IMR-90 (cell line): ENCODE data around the gene PRKCA. TPM values are rescaled to one million over a fixed set of nuclear protein-coding genes. Genes with fewer than 3 reads are reported as not detected.
A peak's percentile ranks its signal among the peaks of the same experiment; 100 is the strongest.

ENCODE experiments used
- ATAC-seq: fragments of 200-7000 bp; cut with Tn5 transposase; 2 replicates; pipeline ENCODE4 v1.9.1; 2020; ENCODE audit warnings: low read depth, mild to moderate bottlenecking, moderate library complexity
- BruUV-seq: library from RNA; stranded (reverse); fragments of 400-500 nt; replicated peaks from 2 replicates; lab custom pipeline; 2021; lab: Mats Ljungman, UMichigan
- CTCF ChIA-PET: fragments of 300-600 bp; formaldehyde crosslinking; extraction: SDS; loops from one replicate; lab custom pipeline; 2021; ENCODE audit warnings: antibody characterized with exemption; lab: Yijun Ruan, JAX
- POLR2A ChIA-PET: fragments of 300-600 bp; sonication (Branson Sonifier 250); formaldehyde crosslinking; loops from one replicate; lab custom pipeline; 2022; ENCODE audit warnings: antibody characterized with exemption; ENCODE audit not compliant: unreplicated experiment; lab: Charles Lee
- DNase-seq: peaks from one replicate; pipeline ENCODE4 v3.0.0; 2013
- H2AFZ ChIP-seq: replicated peaks from 2 replicates; pipeline ENCODE3; 2013; ENCODE audit warnings: low read length, mild to moderate bottlenecking; ENCODE audit not compliant: poor library complexity
- H2AK5ac ChIP-seq: 2 replicates; pipeline ENCODE4 v1.6.1; 2013; ENCODE audit warnings: low read depth, low read length, inconsistent platforms
- H2AK9ac ChIP-seq: replicated peaks from 2 replicates; pipeline ENCODE3; 2013; ENCODE audit warnings: mild to moderate bottlenecking, low read depth, low read length, moderate library complexity; ENCODE audit not compliant: poor library complexity
- H2BK120ac ChIP-seq: 2 replicates; pipeline ENCODE4 v1.6.1; 2013; ENCODE audit warnings: low read depth, low read length, inconsistent platforms
- H2BK15ac ChIP-seq: 3 replicates; pipeline ENCODE4 v1.6.1; 2013; ENCODE audit warnings: low read depth, low read length, inconsistent platforms
- H2BK20ac ChIP-seq: 2 replicates; pipeline ENCODE4 v1.6.1; 2013; ENCODE audit warnings: low read depth, mild to moderate bottlenecking, inconsistent platforms, low read length, moderate library complexity
- H2BK5ac ChIP-seq: 2 replicates; pipeline ENCODE4 v1.6.1; 2013; ENCODE audit warnings: mild to moderate bottlenecking, low read depth, low read length, inconsistent platforms; ENCODE audit not compliant: poor library complexity, severe bottlenecking
- H3K14ac ChIP-seq: replicated peaks from 2 replicates; pipeline ENCODE4 v1.6.1; 2013; ENCODE audit warnings: low read depth, low read length, inconsistent platforms
- H3K18ac ChIP-seq: 2 replicates; pipeline ENCODE4 v1.6.1; 2013; ENCODE audit warnings: low read depth, low read length, control low read depth
- H3K23ac ChIP-seq: 2 replicates; pipeline ENCODE4 v1.6.1; 2013; ENCODE audit warnings: low read depth, low read length, inconsistent platforms
- H3K27ac ChIP-seq: 2 replicates; pipeline ENCODE4 v1.5.1; 2013; ENCODE audit warnings: mild to moderate bottlenecking, control low read depth, low read length; ENCODE audit not compliant: insufficient read depth
- H3K27me3 ChIP-seq: 2 replicates; pipeline ENCODE4 v1.6.1; 2013; ENCODE audit warnings: low read length; ENCODE audit not compliant: control insufficient read depth, insufficient read depth
- H3K36me3 ChIP-seq: 2 replicates; pipeline ENCODE4 v1.6.1; 2013; ENCODE audit warnings: low read length, mixed read lengths; ENCODE audit not compliant: control insufficient read depth, insufficient read depth
- H3K4ac ChIP-seq: 2 replicates; pipeline ENCODE4 v1.6.1; 2013; ENCODE audit warnings: low read depth, low read length, inconsistent platforms
- H3K4me1 ChIP-seq: 2 replicates; pipeline ENCODE4 v1.6.1; 2013; ENCODE audit warnings: low read length, mixed read lengths; ENCODE audit not compliant: control insufficient read depth, insufficient read depth
- H3K4me2 ChIP-seq: 2 replicates; pipeline ENCODE4 v1.6.1; 2013; ENCODE audit warnings: low read depth, mild to moderate bottlenecking, control low read depth, low read length, moderate library complexity
- H3K4me3 ChIP-seq: 2 replicates; pipeline ENCODE4 v1.5.1; 2013; ENCODE audit warnings: low read depth, mild to moderate bottlenecking, control low read depth, low read length, moderate library complexity; ENCODE audit not compliant: insufficient read depth
- H3K56ac ChIP-seq: 2 replicates; pipeline ENCODE4 v1.6.1; 2013; ENCODE audit warnings: low read length, inconsistent platforms; ENCODE audit not compliant: insufficient read depth; ENCODE audit errors: extremely low read depth
- H3K79me1 ChIP-seq, 2 experiments: 2 replicates each; pipeline ENCODE4 v1.6.1; 2013; ENCODE audit warnings: low read length in 2 of 2, inconsistent platforms in 1 of 2, low read depth in 1 of 2
- H3K9ac ChIP-seq: 2 replicates; pipeline ENCODE4 v1.6.1; 2013; ENCODE audit warnings: low read depth, low read length, control low read depth
- H3K9me1 ChIP-seq: 2 replicates; pipeline ENCODE4 v1.6.1; 2013; ENCODE audit warnings: low read length, inconsistent platforms; ENCODE audit not compliant: insufficient read depth
- H3K9me3 ChIP-seq: 2 replicates; pipeline ENCODE4 v1.6.1; 2013; ENCODE audit warnings: low read length; ENCODE audit not compliant: control insufficient read depth, insufficient read depth
- H4K20me1 ChIP-seq: 2 replicates; pipeline ENCODE4 v1.6.1; 2013; ENCODE audit warnings: low read length, inconsistent platforms; ENCODE audit not compliant: insufficient read depth
- H4K5ac ChIP-seq: 2 replicates; pipeline ENCODE4 v1.6.1; 2013; ENCODE audit warnings: mild to moderate bottlenecking, low read depth, low read length, control low read depth
- H4K8ac ChIP-seq, 2 experiments: 2 replicates each; pipeline ENCODE4 v1.6.1; 2013; ENCODE audit warnings: low read depth in 2 of 2, low read length in 2 of 2, control low read depth in 1 of 2, inconsistent platforms in 1 of 2
- H4K91ac ChIP-seq: 2 replicates; pipeline ENCODE4 v1.6.1; 2013; ENCODE audit warnings: low read depth, low read length, inconsistent platforms; ENCODE audit not compliant: insufficient read depth
- BHLHE40 ChIP-seq: fragments of 150-350 bp; IDR thresholded peaks from 2 replicates; pipeline ENCODE4 v1.6.1; 2016; ENCODE audit warnings: mild to moderate bottlenecking, low read depth, low read length
- CEBPB ChIP-seq: IDR thresholded peaks from 2 replicates; pipeline ENCODE4 v1.6.1; 2012; ENCODE audit warnings: low read depth, low read length, improper control_type of control experiment
- CHD1 ChIP-seq: IDR thresholded peaks from 2 replicates; pipeline ENCODE4 v1.6.1; 2012; ENCODE audit warnings: low read depth, low read length, improper control_type of control experiment
- FOS ChIP-seq: fragments of 150-350 bp; IDR thresholded peaks from 2 replicates; pipeline ENCODE4 v1.6.1; 2016; ENCODE audit warnings: low read depth, low read length
- MAFK ChIP-seq: IDR thresholded peaks from 2 replicates; pipeline ENCODE4 v1.6.1; 2012; ENCODE audit warnings: low read depth, low read length, improper control_type of control experiment
- MAZ ChIP-seq: IDR thresholded peaks from 2 replicates; pipeline ENCODE4 v1.6.1; 2012; ENCODE audit warnings: low read depth, mild to moderate bottlenecking, low read length, improper control_type of control experiment, moderate library complexity, borderline replicate concordance
- MXI1 ChIP-seq: IDR thresholded peaks from 2 replicates; pipeline ENCODE4 v1.6.1; 2012; ENCODE audit warnings: low read depth, mild to moderate bottlenecking, low read length, moderate library complexity, borderline replicate concordance
- NFE2L2 ChIP-seq: fragments of 150-350 bp; IDR thresholded peaks from 2 replicates; pipeline ENCODE4 v1.6.1; 2016; ENCODE audit warnings: low read depth, mild to moderate bottlenecking, low read length
- POLR2A ChIP-seq: IDR thresholded peaks from 2 replicates; pipeline ENCODE4 v1.6.1; 2012; ENCODE audit warnings: mild to moderate bottlenecking, low read depth, low read length
- RAD21 ChIP-seq: IDR thresholded peaks from 2 replicates; pipeline ENCODE4 v1.6.1; 2012; ENCODE audit warnings: low read length, improper control_type of control experiment
- RCOR1 ChIP-seq: IDR thresholded peaks from 2 replicates; pipeline ENCODE4 v1.6.1; 2012; ENCODE audit warnings: mild to moderate bottlenecking, low read length, improper control_type of control experiment; ENCODE audit not compliant: insufficient replicate concordance
- RFX5 ChIP-seq: IDR thresholded peaks from 2 replicates; pipeline ENCODE4 v1.8.0; 2012; ENCODE audit warnings: low read depth, mild to moderate bottlenecking, low read length, moderate library complexity
- SMC3 ChIP-seq: fragments of 150-350 bp; IDR thresholded peaks from 2 replicates; pipeline ENCODE4 v1.6.1; 2016; ENCODE audit warnings: low read depth, mild to moderate bottlenecking, antibody characterized with exemption, low read length, moderate library complexity
- WGBS, 2 experiments: methylation state at CpG; one replicate each; pipeline versions ENCODE4 v1.1.5 to v1.1.7; 2013; ENCODE audit warnings: missing lambda C conversion rate in 2 of 2; ENCODE audit not compliant: insufficient read length in 1 of 2; ENCODE audit errors: extremely low coverage in 2 of 2; 5-methylcytosine and 5-hydroxymethylcytosine counted together
- dilution Hi-C: fragments of 300-500 bp; cut with HindIII; formaldehyde crosslinking; loops from one replicate; pipeline ENCODE4 v1.14.3; 2018; ENCODE audit warnings: low sequenced_read_pairs; ENCODE audit not compliant: unreplicated experiment
- in situ Hi-C: fragments of 300-500 bp; cut with MboI; formaldehyde crosslinking; loops from 3 replicates; pipeline ENCODE4 v1.14.3; 2019; ENCODE audit warnings: low sequenced_read_pairs, inconsistent platforms, mixed read lengths
- intact Hi-C: fragments of 100-400 bp; cut with micrococcal nuclease; formaldehyde crosslinking; loops from 2 replicates; pipeline ENCODE4 v1.10.0; 2022
- polyA plus RNA-seq, 3 experiments: library from polyadenylated mRNA; depleted of rRNA; stranded (reverse); fragments of >200 nt; gene quantifications; 2 replicates each; pipeline ENCODE4 v1.2.3, GENCODE V29; 2012; ENCODE audit warnings: low replicate concordance in 1 of 3
- total RNA-seq: library from RNA; depleted of rRNA; stranded (reverse); fragments of >200 nt; gene quantifications from 2 replicates; pipeline ENCODE4 v1.2.3, GENCODE V29; 2012
- TF ChIP-seq, protein P1 (sequence below): fragments of 150-350 bp; IDR thresholded peaks from 2 replicates; pipeline ENCODE4 v1.6.1; 2016; ENCODE audit warnings: low read depth, mild to moderate bottlenecking, low read length, moderate library complexity, borderline replicate concordance
- TF ChIP-seq, protein P2 (sequence below): conservative IDR thresholded peaks from 2 replicates; pipeline ENCODE4 v1.5.1; 2012; ENCODE audit warnings: mild to moderate bottlenecking, low read depth, low read length, improper control_type of control experiment
- TF ChIP-seq, protein P3 (sequence below): fragments of 150-350 bp; IDR thresholded peaks from 2 replicates; pipeline ENCODE4 v1.6.1; 2017; ENCODE audit warnings: mild to moderate bottlenecking, antibody characterized with exemption, low read length, low read depth

The PRKCA gene
- total and polyA plus RNA-seq, 2 of the 4 experiments (the other 2 are of a cell fraction), result 31.0 to 46.0 TPM

DNA sequence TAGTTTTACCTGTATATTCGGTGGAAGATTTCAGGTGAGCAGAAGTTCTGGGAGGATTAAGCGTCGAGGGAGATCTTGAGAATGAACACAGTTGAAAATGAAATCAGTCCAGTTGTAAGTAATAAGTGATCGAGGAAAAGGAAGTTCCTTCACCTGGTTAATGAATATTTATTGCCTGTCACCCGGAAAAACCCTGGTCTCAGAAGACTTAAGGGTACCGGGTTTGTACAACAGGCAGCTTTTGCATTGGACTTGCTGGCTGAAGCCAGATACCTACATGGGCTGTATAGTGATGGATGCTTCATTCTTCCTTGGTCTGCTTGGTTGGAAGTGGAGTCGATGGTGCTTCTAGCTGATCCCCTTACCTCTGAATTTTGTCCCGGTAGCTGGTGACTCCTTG is 72.7 kb downstream of the PRKCA start:
- Histone ChIP-seq H4K8ac (no peak overlapping the region), H3K14ac (0 out of 2 replicates have a peak overlapping the region, but pooled peaks have one; percentile 7), H3K79me1 (peaks cover 29 to 78% of the 10 kb centered on the region in 2 experiments), H2AK5ac (no peak overlapping the region), H2AFZ (no peak overlapping the region), H3K56ac (no peak overlapping the region), H4K5ac (no peak overlapping the region), H3K23ac (no peak overlapping the region), H3K9me1 (peaks cover 26% of the 10 kb centered on the region), H3K27me3 (no peaks in the 10 kb centered on the region), H2BK15ac (no peak overlapping the region), H4K91ac (no peak overlapping the region), H2BK5ac (no peak overlapping the region), H2BK120ac (no peak overlapping the region), H4K20me1 (peaks cover 43% of the 10 kb centered on the region), H3K36me3 (no peaks in the 10 kb centered on the region), H3K4me1 (peaks cover 16% of the 10 kb centered on the region), H3K4ac (no peak overlapping the region), H3K4me2 (no peak overlapping the region), H3K18ac (no peak overlapping the region), H3K9me3 (no peaks in the 10 kb centered on the region), H3K27ac (no peak overlapping the region), H2BK20ac (no peak overlapping the region), H3K9ac (no peak overlapping the region), H3K4me3 (no peak overlapping the region), H2AK9ac (no peak overlapping the region)
- dilution Hi-C loops (no loop called here), in situ Hi-C loops (no loop called here), intact Hi-C loops (no loop called here)
- no TSS peak for BruUV-seq
- ATAC-seq (no peak), DNase-seq (no peak)
- ChIA-PET CTCF (no interaction called here), POLR2A (no interaction called here)
- TF ChIP-seq CEBPB, result no peak
- TF ChIP-seq, protein P1, sequence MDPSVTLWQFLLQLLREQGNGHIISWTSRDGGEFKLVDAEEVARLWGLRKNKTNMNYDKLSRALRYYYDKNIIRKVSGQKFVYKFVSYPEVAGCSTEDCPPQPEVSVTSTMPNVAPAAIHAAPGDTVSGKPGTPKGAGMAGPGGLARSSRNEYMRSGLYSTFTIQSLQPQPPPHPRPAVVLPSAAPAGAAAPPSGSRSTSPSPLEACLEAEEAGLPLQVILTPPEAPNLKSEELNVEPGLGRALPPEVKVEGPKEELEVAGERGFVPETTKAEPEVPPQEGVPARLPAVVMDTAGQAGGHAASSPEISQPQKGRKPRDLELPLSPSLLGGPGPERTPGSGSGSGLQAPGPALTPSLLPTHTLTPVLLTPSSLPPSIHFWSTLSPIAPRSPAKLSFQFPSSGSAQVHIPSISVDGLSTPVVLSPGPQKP, result no peak
- TF ChIP-seq POLR2A, result no peak
- TF ChIP-seq, protein P2, sequence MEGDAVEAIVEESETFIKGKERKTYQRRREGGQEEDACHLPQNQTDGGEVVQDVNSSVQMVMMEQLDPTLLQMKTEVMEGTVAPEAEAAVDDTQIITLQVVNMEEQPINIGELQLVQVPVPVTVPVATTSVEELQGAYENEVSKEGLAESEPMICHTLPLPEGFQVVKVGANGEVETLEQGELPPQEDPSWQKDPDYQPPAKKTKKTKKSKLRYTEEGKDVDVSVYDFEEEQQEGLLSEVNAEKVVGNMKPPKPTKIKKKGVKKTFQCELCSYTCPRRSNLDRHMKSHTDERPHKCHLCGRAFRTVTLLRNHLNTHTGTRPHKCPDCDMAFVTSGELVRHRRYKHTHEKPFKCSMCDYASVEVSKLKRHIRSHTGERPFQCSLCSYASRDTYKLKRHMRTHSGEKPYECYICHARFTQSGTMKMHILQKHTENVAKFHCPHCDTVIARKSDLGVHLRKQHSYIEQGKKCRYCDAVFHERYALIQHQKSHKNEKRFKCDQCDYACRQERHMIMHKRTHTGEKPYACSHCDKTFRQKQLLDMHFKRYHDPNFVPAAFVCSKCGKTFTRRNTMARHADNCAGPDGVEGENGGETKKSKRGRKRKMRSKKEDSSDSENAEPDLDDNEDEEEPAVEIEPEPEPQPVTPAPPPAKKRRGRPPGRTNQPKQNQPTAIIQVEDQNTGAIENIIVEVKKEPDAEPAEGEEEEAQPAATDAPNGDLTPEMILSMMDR, result no peak
- TF ChIP-seq, protein P3, sequence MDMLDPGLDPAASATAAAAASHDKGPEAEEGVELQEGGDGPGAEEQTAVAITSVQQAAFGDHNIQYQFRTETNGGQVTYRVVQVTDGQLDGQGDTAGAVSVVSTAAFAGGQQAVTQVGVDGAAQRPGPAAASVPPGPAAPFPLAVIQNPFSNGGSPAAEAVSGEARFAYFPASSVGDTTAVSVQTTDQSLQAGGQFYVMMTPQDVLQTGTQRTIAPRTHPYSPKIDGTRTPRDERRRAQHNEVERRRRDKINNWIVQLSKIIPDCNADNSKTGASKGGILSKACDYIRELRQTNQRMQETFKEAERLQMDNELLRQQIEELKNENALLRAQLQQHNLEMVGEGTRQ, result no peak
- TF ChIP-seq MAFK, result no peak
- no peak for TF ChIP-seq SMC3
- TF ChIP-seq MAZ, result no peak
- no peak for TF ChIP-seq CHD1
- TF ChIP-seq NFE2L2, result no peak
- no peak for TF ChIP-seq BHLHE40
- no peak for TF ChIP-seq MXI1
- no peak for TF ChIP-seq RAD21
- TF ChIP-seq RCOR1, result no peak
- no peak for TF ChIP-seq RFX5
- no peak for TF ChIP-seq FOS
- whole genome bisulfite sequencing, 2 experiments, result 92% methylated on average over 6 of the region's 8 CpGs; no CpG with 5 or more reads in 1 of the 2 experiments
